Endodermal cell (in vitro differentiated cells): ENCODE measurements around the gene CAMSAP1. TPM values are rescaled to one million over a fixed set of nuclear protein-coding genes. Genes with fewer than 3 reads are reported as not detected.
A peak's percentile ranks its signal among the peaks of the same experiment; 100 is the strongest.

Experiments
- DNase-seq: peaks from one replicate; pipeline ENCODE4 v3.0.0-alpha.2; 2017
- H3K27ac ChIP-seq: 2 replicates; pipeline ENCODE4 v1.5.1; 2013; ENCODE audit warnings: mild to moderate bottlenecking, low read depth, low read length, moderate library complexity
- H3K27me3 ChIP-seq: 2 replicates; pipeline ENCODE4 v1.6.1; 2013; ENCODE audit warnings: mild to moderate bottlenecking, low read length, moderate library complexity; ENCODE audit not compliant: insufficient read depth, control insufficient read depth, poor library complexity, severe bottlenecking
- H3K36me3 ChIP-seq: 2 replicates; pipeline ENCODE4 v1.7.0; 2013; ENCODE audit warnings: mild to moderate bottlenecking, low read length, moderate library complexity; ENCODE audit not compliant: control insufficient read depth, insufficient read depth
- H3K4me1 ChIP-seq: one replicate; pipeline ENCODE4 v1.7.0; 2013; ENCODE audit warnings: low read length; ENCODE audit not compliant: control insufficient read depth, insufficient read depth
- H3K4me3 ChIP-seq: 2 replicates; pipeline ENCODE4 v1.5.1; 2013; ENCODE audit warnings: mild to moderate bottlenecking, low read length, moderate library complexity
- H3K9ac ChIP-seq: 2 replicates; pipeline ENCODE4 v1.6.1; 2013; ENCODE audit warnings: mild to moderate bottlenecking, low read length, moderate library complexity; ENCODE audit not compliant: poor library complexity, severe bottlenecking; ENCODE audit errors: extremely low read depth
- H3K9me3 ChIP-seq: 2 replicates; pipeline ENCODE4 v1.6.1; 2013; ENCODE audit warnings: mild to moderate bottlenecking, low read length, moderate library complexity; ENCODE audit not compliant: control insufficient read depth
- H3K27ac Mint-ChIP-seq: 2 replicates; pipeline ENCODE4 v1.8.0; 2020; ENCODE audit warnings: mixed read lengths
- H3K27me3 Mint-ChIP-seq: 2 replicates; pipeline ENCODE4 v1.8.0; 2021; ENCODE audit warnings: mild to moderate bottlenecking, mixed read lengths; ENCODE audit not compliant: insufficient read depth
- H3K36me3 Mint-ChIP-seq: 2 replicates; pipeline ENCODE4 v1.8.0; 2020; ENCODE audit warnings: low read depth, mixed read lengths
- H3K4me1 Mint-ChIP-seq: 2 replicates; pipeline ENCODE4 v1.8.0; 2020; ENCODE audit warnings: mixed read lengths
- H3K4me3 Mint-ChIP-seq: 2 replicates; pipeline ENCODE4 v1.8.0; 2020; ENCODE audit warnings: mild to moderate bottlenecking, moderate library complexity, mixed read lengths
- H3K9me3 Mint-ChIP-seq: 2 replicates; pipeline ENCODE4 v1.8.0; 2020; ENCODE audit warnings: mild to moderate bottlenecking, mixed read lengths
- CTCF ChIP-seq: fragments of 200-600 bp; sonication (generic); conservative IDR thresholded peaks from 2 replicates; pipeline ENCODE4 v1.5.0; 2021; ENCODE audit warnings: antibody characterized with exemption, mild to moderate bottlenecking
- WGBS, 2 experiments: methylation state at CpG; one replicate each; pipeline versions ENCODE4 v1.1.5 to v1.1.7; 2013; ENCODE audit warnings: missing lambda C conversion rate in 2 of 2, mixed read lengths in 1 of 2; ENCODE audit not compliant: insufficient coverage in 1 of 2, insufficient read length in 1 of 2; 5-methylcytosine and 5-hydroxymethylcytosine counted together
- total RNA-seq, 2 donors: library from RNA; stranded (reverse); fragmentation: NEBNext Ultra II Directional in 1 of 2; extraction: Animal tissue kit (Norgen Biotek cat#: 25700) in 1 of 2; gene quantifications; 2 replicates in 1 of 2; 3 replicates in 1 of 2; pipeline ENCODE4 v1.2.1, GENCODE V29; 2021

The CAMSAP1 gene
- total RNA-seq, 2 donors from 2014 or later: 40.1 to 43.1 TPM

GRCh38 chr9:135910757-135911156 is 3.4 kb upstream of the CAMSAP1 start:
- H3K9me3 Mint-ChIP-seq: peaks cover 71% of the 10 kb centered on the region
- peaks cover 5% of the 10 kb centered on the region for H3K27me3 Mint-ChIP-seq
- H3K4me3 ChIP-seq: peak overlapping the region; percentile 58
- H3K9ac ChIP-seq: no peak overlapping the region
- 94 to 97% methylated on average over 7 to 9 of the region's 9 CpGs for WGBS, 2 experiments
- H3K9me3 ChIP-seq: peaks cover 73% of the 10 kb centered on the region
- peaks cover 10% of the 10 kb centered on the region for H3K4me1 Mint-ChIP-seq
- no peaks in the 10 kb centered on the region for H3K27me3 ChIP-seq
- no peak overlapping the region for H3K4me3 Mint-ChIP-seq
- no peak for TF ChIP-seq CTCF
- no peak for DNase-seq
- no peak overlapping the region for H3K27ac Mint-ChIP-seq
- peaks cover 66% of the 10 kb centered on the region for H3K36me3 ChIP-seq
- no peak overlapping the region for H3K27ac ChIP-seq
- no peaks in the 10 kb centered on the region for H3K4me1 ChIP-seq
- H3K36me3 Mint-ChIP-seq: peaks cover 73% of the 10 kb centered on the region

- Mint-ChIP-seq H3K4me3 (no peak overlapping the region), H3K27ac (no peak overlapping the region), H3K27me3 (peaks cover 5% of the 10 kb centered on the region), H3K36me3 (peaks cover 68% of the 10 kb centered on the region), H3K9me3 (peaks cover 66% of the 10 kb centered on the region), H3K4me1 (peaks cover 15% of the 10 kb centered on the region)
- Histone ChIP-seq H3K27ac (no peak overlapping the region), H3K9ac (no peak overlapping the region), H3K27me3 (no peaks in the 10 kb centered on the region), H3K4me1 (no peaks in the 10 kb centered on the region), H3K4me3 (no peak overlapping the region), H3K9me3 (peaks cover 67% of the 10 kb centered on the region), H3K36me3 (peaks cover 61% of the 10 kb centered on the region)
- no peak for DNase-seq
- 100% methylated on average over 1 of the region's 2 CpGs for WGBS, 2 experiments
- TF ChIP-seq CTCF: no peak
These were observed 2.9 kb upstream of the CAMSAP1 start for GRCh38 chr9:135910216-135910615.

- peaks cover 57% of the 10 kb centered on the region for H3K9me3 Mint-ChIP-seq
- H3K27me3 ChIP-seq: no peaks in the 10 kb centered on the region
- H3K4me3 ChIP-seq: peak overlapping the region; percentile 75
- H3K27ac ChIP-seq: no peak overlapping the region
- H3K27me3 Mint-ChIP-seq: peaks cover 5% of the 10 kb centered on the region
- H3K27ac Mint-ChIP-seq: no peak overlapping the region
- WGBS, 2 experiments: 86 to 97% methylated on average over 4 to 6 of the region's 6 CpGs
- peaks cover 59% of the 10 kb centered on the region for H3K9me3 ChIP-seq
- peaks cover 3% of the 10 kb centered on the region for H3K4me1 ChIP-seq
- TF ChIP-seq CTCF: no peak
- peaks cover 60% of the 10 kb centered on the region for H3K36me3 ChIP-seq
- peaks cover 63% of the 10 kb centered on the region for H3K36me3 Mint-ChIP-seq
- H3K4me3 Mint-ChIP-seq: peak overlapping the region; percentile 75
- no peak overlapping the region for H3K9ac ChIP-seq
- no peak for DNase-seq
- H3K4me1 Mint-ChIP-seq: peaks cover 18% of the 10 kb centered on the region
These were observed 2.0 kb upstream of the CAMSAP1 start for GRCh38 chr9:135909371-135909770.
